ENCODE measurements around the gene KPNB1.
"Not testable (repeated sequence)": the region's sequence is repeated elsewhere in the genome, so short reads cannot be mapped to it uniquely, and the experiment has no call there.

The KPNB1 gene

DNA sequence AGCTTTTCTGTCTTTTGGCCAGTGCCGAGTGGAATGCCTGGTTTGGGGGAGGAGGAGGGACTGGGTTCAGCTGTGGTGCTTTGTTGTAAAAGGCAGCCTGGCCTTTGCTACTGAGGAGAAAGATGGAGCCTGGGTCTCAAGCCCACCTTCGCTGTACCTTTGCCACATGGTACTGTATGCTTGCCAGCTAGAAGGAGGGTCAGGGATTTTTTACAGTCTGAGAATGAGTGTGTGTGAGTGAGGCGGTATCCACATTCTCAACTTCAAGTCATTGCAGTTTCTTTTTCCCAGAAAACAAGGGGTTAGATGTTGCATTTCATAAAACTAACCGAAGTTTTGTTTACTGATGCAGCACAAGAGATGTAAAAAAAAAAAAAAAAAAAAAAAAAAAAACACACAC is 33.0 kb downstream of the KPNB1 start:
- not testable (repeated sequence) for DNase-seq

DNA sequence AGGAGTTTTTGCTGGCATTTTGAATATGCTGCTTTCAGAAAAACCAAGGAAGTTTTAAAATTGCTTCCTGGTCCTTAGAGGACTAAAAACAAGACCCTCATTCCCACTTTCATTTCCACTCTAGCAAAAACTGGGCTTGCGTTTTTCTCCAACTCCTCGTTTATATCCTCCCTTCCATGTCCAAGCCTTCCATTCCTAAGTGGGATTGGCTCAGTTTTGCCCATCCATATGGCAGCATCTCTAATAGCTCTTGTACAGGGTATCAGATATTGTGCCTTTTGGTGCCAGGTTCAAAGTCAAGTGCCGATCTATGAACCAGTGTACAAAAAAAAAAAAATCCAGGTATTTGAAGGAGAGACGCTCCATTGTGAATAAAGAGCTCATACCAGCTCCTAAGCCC is 34.3 kb downstream of the KPNB1 start:
- DNase-seq = no peak

DNA sequence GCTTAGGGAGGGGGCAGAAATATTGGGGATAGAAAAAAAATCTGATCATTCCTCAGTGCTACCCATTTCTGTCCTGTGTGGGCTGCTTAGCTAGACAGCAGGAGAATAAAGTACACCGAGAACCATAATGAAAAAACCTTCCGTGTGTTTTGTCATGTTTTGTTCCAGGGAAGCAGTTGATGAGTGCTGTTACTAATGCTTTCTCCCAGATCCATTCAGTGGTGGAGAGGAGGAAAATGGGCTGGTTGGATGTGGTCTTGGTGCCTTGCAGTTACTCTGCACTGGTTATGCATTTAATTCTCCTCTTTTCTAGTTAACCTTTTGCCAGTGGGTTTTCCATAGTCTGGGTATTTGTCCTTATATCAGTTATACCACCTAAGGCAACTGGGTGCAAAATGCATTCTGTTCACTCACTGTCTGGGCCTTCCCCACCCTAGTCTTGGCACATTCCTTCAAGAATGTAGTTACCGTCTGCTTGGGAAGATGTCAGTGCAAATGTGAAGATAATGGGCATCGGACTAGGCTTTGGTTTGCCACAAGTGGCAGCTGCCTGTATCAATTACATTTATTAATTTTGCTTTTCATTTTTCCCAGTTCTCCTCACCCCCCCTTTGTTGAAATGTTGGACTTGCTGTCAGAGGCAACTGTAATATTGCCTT is 34.9 kb downstream of the KPNB1 start:
- no peak for DNase-seq

DNA sequence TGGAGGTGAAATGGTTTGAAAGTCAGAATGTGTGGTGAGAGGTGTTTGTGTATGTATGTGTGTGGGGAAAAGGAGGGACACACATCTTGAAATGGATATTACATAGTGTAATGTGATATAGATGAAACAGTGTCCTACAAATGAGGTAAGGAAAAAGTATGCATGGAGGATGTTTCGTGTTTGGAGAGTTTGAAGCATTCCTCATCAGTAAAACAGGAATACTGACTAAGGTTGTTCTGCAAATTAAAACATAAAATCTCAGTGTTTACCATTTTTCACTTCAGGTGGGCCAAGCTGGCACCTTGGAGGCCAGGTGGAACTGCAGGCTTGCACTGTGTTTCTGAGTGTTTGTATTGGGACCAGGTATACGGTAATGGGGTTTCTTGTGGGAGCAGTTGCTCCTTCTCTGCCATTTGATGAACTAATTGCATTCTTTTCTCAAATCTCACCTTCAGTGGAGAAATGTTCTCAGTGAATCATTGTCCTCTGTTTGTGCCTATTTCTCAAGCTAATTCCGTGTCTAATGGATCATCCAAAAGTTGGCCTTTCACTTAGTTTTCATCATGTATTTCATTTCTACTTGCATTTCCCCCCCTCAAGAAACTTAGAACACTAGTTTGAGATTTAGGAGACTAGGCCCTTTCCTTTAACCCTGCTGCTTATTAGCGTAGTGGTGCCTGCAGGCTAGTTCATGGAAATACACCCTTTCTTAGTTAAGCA is 36.0 kb downstream of the KPNB1 start:
- DNase-seq = no peak

DNA sequence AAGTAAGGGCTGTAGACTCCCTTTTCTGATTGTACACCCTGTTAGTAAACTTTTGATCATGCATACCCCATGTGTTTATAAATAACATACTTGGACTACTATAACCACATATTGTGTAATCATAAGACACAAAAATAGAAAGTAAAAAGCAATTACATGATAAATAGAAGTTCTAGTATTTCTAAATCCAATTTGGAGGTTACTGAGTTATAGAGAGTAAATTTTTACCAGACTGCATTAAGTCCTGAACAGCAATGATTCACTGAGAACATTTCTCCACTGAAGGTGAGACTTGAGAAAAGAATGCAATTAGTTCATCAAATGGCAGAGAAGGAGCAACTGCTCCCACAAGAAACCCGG is 36.5 kb downstream of the KPNB1 start:
- no peak for DNase-seq

DNA sequence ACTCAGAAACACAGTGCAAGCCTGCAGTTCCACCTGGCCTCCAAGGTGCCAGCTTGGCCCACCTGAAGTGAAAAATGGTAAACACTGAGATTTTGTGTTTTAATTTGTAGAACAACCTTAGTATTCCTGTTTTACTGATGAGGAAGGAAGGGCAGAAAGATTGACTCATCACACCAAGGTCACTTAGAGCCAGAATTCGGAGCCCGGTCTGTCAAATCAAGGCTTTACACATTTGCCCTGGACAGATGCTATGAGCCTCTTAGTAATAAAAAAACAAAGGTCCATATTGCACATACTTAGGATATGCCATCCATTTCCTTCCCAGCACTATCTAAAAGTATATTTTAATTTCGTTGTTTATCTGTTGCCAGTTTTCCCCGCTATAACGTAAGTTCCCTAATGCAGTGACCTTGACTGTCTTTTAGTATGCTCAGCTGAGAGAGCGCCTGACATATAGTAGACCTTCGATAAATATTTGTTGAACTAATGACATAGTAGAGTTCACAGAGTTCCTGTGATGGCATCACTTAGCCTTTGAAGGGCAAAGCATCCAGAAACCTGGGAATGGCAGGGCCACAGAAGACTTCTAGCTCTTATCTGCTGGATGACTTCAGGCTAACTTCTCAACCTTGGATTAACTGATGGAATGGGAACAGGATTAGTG is 37.1 kb downstream of the KPNB1 start:
- DNase-seq = no peak

DNA sequence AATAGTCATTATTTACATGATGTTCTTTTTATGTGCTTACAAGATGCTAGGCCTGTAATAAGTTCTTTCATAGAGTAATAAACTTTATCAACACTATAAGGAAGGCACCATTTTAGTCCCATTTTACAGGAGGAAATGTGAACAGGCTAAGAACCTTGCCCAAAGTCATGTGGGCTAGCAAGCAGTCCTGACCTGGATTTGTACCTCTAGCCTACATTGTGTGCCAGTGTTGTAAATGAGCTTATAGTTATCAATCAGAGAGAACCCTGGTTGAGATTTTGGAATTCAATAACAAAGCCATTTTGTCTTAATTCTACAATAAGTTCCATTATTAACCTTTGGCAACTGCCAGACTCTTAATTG is 37.6 kb downstream of the KPNB1 start:
- no peak for DNase-seq

DNA sequence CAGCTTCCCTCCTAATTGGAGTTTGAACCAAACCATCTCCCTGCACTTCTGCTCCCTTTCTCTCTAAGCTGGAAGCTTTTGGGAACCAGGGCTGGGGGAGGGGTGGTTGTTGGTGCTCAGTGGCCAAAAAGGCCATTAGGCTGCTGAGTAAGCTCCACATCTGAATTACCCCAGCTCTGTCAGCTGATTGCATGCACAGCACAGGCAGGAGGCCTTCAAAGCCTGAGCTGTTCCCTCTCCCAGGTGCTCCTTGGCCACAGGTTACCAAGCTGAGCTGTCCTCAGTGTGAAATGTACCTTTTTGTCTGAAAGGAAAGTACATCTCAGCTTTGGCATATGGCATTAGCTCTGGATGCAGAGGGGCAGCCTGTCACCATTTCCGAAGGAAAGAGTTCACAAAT is 38.0 kb downstream of the KPNB1 start:
- DNase-seq = no peak

DNA sequence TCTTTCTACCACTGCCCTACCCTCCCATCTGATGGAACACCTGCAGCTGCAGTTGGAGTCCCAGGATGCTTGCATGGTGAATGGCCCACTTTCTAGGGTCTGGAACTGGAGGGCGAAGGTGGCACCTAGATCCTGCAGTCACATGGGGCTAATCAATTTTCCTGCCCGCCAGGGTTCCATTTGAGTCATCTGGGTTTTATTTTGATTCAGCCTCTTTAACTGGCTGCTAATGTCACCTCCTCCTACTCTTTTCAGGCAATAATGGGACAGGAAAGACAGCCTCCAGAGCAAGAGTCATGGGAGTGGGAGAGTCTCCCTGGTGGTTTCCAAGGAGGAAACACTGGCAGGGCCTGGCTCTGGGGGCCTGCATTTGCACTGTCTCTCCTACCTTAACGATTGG is 40.4 kb downstream of the KPNB1 start:
- no peak for DNase-seq

DNA sequence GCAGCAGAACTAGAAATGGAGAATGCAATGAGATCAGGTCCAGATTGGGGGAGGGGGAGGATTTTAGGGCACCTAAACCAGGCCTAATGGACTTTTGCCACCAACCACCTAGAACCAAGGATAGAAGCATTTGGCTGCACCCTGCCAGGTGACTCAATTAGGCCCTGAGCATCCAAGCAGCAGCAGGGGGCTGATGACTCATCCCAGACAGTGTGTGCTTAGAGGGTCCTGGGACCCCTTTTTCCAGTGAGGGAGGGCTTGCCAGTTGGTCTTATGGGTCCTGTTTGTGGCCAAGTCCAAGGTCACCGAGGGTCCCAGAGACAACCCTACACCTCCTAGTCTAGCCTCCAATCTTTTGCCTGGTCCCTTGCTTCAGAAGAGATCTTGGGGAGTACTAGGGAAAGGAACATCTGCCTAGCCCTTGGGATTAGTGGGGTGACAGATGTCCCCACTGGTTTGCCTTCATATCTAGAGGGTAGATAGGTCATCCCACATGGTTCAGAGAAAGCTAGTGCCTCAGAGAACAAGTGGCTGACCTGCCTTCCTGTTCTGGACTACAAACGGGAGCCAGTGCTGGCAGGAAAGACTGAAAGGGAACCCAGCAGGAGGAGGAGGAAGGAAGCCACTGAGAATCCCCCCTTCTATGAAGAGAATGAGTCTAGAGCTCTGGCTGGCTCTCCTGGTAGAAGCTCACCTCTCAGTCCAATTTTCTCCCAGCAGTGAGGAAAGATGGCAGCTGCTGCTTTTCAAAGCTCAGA is 42.6 kb downstream of the KPNB1 start:
- DNase-seq = no peak

DNA sequence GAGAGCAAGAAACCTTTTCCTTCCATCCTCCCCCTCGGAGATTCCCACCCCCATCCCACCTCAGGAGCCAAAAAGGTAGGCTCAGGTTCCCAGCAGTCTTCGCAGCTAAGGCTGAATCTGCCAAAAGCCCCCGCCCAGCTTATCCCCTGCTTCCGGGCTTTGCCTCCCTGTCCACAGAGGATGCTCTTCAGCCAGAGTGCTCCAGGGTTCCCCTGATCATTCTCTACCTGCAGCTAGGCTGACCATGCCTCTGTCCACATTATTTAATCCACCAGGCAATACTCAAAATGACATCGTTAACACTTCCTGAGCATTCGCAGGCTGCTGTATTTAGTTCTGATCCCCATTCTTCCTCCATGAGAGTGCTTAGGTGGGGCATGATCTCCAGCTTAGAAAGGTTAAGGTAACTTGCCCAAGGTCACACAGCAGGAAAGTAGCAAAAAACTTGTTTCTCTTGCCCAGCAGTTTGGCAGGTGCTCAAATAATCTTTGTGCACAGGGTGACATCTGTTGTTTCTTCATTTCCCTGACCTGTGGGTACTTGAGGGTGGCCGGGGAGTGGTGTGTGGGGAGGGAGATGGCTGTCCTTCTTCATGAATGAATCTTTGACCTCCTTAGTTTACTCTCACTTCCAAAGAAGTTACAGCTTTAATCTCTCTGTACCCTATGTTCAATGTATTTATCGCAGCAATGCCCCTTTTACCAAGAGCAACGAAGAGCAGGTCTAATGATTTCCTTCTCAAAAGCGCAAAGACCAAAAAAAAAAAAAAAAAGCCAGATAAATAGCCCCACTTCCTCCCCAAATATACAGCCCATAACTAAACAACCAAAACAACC is 43.4 kb downstream of the KPNB1 start:
- no peak for DNase-seq

DNA sequence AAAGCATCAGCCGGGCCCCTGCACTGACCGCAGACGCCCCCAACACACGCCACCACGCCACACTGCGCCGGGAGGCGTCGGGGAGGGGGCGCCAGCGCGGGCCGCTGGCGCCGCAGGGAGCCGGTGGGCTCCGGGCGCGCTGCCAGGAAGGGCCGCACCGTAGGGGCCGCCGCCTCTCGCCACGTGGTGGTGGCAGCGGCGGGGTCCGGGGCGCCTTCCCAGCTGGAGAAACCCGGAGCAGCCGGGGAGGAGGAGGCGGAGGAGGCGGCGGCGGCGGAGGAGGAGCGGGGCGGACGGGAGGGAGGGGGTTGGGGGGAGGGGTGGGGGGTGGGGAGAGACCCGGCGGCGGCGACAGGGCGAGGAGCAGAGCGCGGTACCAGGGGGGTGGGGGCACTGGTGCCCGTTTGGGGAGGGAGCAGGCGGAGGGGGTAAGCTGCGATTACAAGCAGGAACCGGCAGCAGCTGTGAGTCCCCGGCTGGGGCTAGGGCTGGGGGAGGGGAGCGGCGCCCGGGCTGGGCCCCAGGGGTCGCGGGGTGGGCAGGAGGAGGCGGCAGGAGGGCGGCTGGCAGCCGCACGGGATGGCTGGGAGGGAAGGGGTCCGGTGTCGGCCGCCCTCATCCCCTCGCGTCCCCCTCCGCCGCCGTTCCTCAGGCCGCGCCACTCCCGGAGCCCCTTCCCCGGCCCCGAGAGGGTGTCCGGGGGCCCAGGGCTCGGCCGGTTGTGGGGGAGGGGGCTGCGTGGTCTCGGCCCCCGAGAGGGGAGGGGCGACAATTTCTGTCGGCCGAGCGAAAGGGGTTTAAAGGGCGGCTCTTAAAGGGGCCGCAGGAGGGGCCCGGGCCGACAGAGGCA is 44.2 kb downstream of the KPNB1 start, which contains the start of gene TBKBP1:
Gene TBKBP1, plus strand, starts transcription at position 431 of the 850 bp plus-strand sequence. CDS start 1,952 bp downstream, outside the sequence.
- peak in 1 of 2 experiments; percentile 70 for DNase-seq

DNA sequence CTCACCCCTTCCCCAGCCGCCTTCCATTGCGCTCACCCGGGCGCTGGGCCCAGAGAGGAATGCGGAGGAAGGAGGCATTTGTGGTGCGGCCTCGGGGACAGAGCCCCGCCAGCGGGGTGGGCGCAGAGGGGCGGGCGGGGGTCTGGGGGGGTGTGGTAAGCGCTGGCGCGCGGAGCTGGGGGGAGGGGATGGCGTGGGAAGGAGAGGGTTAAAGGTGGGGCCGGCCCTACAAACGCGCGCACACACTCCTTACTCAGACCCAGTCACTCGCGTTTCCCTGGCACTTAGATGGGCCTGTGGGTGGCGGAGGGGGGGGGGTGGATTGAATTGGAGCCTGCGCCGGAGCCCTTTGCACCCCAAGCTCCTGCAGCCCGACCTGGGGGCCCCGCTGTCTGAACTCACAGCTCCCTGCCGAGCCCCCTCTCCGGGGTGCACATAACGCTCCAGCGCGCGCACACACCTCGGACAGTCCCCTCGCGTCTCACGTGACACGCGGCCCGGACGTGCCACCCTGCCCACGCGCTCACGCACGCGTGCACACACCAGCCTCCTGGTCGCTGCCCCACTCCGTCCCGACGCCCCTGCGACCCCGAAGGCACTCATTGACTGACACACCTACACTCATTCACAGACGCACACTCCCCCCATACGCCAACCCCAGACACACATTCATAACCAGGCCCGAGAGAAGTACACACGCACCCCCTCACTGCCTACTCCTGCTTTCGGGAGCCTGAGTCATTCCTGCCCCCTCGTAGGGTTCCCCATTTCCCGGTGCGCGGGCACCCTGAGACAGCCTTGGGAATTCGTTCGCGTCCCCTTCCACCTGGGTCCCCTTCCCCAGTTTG is 45.1 kb downstream of the KPNB1 start:
- no peak for DNase-seq

DNA sequence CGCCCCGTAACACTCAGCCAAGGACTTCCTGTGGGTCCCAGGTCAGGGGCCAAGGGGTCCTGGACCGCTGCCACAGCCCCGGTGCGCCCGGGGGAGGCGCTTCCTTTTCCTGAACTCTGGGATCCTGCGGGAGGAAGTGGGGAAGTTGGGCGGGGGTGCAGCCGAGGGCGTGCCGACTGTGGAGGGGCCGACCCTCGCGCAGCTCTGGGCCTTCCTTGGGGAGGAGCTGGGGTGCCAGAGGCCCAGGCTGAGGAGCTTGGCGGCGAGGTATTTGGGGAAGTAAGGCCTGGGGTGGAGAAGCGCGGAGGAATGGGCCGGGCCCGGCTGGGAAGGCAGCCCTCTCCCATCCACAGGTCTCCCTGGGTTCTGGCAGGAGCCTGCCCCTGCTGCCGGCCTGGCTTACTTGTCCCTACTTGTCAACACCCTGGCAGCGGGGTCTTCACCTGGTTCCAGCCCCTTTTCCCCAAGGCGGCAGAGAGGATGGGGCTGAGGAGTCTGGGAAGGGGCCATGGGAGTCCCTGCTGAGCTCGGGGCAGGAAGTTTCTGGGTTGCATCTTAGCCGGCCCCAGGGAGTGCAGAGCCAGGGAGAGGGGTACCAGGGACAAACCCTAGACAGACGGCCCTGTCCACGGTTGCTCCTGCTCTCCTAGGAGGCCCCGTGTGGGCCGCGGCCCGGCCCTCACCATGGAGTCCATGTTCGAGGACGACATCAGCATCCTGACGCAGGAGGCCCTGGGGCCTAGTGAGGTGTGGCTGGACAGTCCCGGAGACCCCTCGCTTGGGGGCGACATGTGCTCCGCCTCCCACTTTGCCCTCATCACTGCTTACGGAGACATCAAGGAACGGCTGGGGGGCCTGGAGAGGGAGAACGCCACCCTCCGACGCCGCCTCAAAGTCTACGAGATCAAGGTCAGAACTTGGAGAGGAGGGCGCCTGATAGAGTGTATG is 46.0 kb downstream of the KPNB1 start:
- no peak for DNase-seq

DNA sequence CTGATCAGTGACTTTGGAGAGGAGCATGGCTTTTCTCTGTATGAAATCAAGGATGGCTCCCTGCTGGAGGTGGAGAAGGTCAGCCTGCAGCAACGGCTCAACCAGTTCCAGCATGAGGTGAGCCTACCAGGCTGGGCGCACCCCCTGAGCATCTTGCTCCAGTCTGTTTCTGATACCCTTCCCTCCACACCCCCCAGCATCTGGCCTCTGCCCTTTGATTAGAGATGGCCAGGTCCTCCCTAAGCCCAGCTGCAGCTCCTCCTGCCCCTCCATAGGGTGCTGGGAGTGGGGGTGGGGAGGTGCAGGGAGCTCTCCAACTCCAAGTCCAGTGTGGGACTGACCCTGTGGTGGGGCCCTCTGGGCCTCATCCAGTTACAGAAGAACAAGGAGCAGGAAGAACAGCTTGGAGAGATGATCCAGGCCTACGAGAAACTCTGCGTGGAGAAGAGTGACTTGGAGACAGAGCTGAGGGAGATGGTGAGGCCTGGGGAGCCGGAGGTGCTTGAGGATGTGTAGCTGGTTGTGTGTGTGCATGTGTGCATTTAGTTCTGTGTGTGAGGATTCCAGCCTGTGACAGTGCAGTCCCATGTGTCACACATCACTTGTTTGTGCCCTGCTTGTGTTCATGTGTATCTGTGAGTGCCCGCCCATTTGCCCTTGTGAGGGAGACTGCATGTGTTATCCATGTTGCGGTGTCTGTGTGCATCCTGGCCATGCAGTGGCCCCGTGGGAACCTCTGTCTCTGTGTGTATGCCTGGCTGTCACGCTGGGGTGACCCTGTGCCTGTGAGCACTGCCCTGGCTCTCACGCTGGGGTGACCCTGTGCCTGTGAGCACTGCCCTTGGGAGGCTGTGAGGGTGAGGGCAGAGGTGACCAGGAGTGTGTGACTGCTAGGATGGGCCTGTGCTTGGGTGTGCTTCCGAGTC is 47.3 kb downstream of the KPNB1 start:
- no peak for DNase-seq

DNA sequence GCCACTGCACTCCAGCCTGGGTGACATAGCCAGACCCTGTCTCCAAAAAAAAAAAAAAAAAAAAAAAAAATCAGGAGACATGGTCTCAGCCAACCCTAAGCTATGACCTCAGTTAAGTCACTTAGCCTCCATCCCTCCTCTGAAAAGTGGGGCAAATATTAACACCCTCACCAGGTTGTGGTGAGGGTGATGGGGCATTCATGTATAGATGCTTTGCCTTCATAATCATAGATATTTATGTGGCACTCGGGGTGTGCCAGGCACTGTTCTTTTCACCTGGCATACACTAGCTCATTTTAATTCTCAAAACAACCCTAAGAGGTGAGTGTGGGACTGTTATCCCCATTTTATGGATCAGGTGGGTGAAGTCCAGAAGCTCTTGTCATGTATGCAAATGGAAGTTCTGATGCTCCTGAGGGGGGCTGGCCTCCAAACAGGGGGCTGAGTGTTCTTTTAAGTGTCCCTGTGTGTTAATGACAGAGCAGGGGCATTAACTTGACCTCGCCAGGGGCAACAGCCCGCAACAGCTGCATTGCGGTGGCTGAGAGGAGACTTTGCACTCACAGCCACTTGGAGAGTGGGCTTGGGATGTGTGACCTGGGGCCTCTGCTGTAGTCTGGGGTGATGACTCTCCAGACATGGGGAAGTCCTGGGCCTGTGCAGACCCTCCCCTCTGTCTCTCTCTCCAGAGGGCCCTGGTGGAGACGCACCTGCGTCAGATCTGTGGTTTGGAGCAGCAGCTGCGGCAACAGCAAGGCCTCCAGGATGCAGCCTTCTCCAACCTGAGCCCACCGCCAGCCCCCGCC is 48.4 kb downstream of the KPNB1 start:
- no peak for DNase-seq
